ENCODE results near the gene CNTNAP2.
A peak's percentile ranks its signal among the peaks of the same experiment; 100 is the strongest.

Gene CNTNAP2

GRCh38 chr7:147516391-147516790 lies 1399.8 kb downstream of the CNTNAP2 start:
- DNase-seq, result no peak

- DNase-seq, result no peak
These were observed 1402.5 kb downstream of the CNTNAP2 start for GRCh38 chr7:147519062-147519461.

GRCh38 chr7:147523056-147523455 lies 1406.5 kb downstream of the CNTNAP2 start:
- DNase-seq, result no peak

- DNase-seq, result no peak
These were observed 1408.2 kb downstream of the CNTNAP2 start for GRCh38 chr7:147524726-147525250.

GRCh38 chr7:147525325-147525724 lies 1408.7 kb downstream of the CNTNAP2 start:
- DNase-seq, result no peak

GRCh38 chr7:147535701-147536111 lies 1419.1 kb downstream of the CNTNAP2 start:
- DNase-seq, result no peak

- DNase-seq, result peak; percentile 51
These were observed 1423.1 kb downstream of the CNTNAP2 start for GRCh38 chr7:147539685-147540084.

- DNase-seq, result peak; percentile 81
These were observed 1424.1 kb downstream of the CNTNAP2 start for GRCh38 chr7:147540743-147541142.

GRCh38 chr7:147541261-147541660 lies 1424.7 kb downstream of the CNTNAP2 start:
- peak; percentile 97 for DNase-seq

- DNase-seq, result peak; percentile 54
These were observed 1430.8 kb downstream of the CNTNAP2 start for GRCh38 chr7:147547252-147547897.

GRCh38 chr7:147556317-147556716 lies 1439.7 kb downstream of the CNTNAP2 start:
- no peak for DNase-seq

- DNase-seq, result no peak
These were observed 1447.1 kb downstream of the CNTNAP2 start for GRCh38 chr7:147563669-147564068.

GRCh38 chr7:147564786-147565476 lies 1448.3 kb downstream of the CNTNAP2 start:
- no peak for DNase-seq

- DNase-seq, result no peak
These were observed 1450.4 kb downstream of the CNTNAP2 start for GRCh38 chr7:147567043-147567442.

- DNase-seq, result no peak
These were observed 1452.7 kb downstream of the CNTNAP2 start for GRCh38 chr7:147569116-147569913.

GRCh38 chr7:147570390-147570789 lies 1453.8 kb downstream of the CNTNAP2 start:
- no peak for DNase-seq

- no peak for DNase-seq
These were observed 1455.0 kb downstream of the CNTNAP2 start for GRCh38 chr7:147571436-147572185.

- DNase-seq, result no peak
These were observed 1461.6 kb downstream of the CNTNAP2 start for GRCh38 chr7:147578196-147578595.

GRCh38 chr7:147579148-147579547 lies 1462.5 kb downstream of the CNTNAP2 start:
- DNase-seq, result no peak

- DNase-seq, result peak; percentile 74
These were observed 1468.2 kb downstream of the CNTNAP2 start for GRCh38 chr7:147584771-147585193.

- DNase-seq, result no peak
These were observed 1469.5 kb downstream of the CNTNAP2 start for GRCh38 chr7:147586110-147586509.

GRCh38 chr7:147586526-147586925 lies 1469.9 kb downstream of the CNTNAP2 start:
- peak; percentile 81 for DNase-seq
